ENCODE data around the gene AKAP13.
"Not testable (repeated sequence)": the region's sequence is repeated elsewhere in the genome, so short reads cannot be mapped to it uniquely, and the experiment has no call there.

DNA sequence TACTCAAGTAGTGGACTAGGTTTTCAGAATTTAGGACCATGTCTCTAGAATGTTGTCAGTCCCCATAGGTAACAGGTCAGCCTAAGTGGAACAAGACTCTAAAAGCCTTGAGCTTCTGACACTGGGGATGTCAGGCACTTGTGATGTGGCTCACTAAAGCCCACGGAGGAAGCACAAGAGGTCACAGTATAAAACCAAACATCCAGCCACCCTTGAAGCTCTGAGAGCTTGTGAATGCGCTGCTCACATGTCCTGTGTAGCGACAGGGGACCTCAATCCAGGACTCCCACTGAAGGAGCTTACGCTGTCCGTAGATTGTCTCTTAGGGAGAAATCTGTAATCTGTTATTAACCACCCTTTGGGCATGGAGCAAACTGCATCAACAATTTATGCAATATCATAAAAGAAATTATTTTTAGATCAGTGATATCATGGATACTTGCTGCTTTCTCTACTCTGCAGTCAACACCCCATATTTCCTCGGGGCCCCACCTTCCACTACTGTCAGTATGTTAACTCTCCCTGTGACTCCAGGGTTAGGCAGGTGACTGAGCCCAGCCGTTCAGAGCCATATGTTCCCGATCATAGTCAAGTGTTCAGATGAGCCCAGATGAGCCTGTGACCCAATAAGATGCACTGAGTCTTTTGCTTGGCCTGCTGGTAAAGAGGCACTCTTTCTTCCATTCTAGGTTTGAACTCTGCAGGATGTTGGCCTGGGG is 32.2 kb upstream of the AKAP13 start:
- TF ChIP-seq NFRKB (IDR thresholded peaks at IDR 0.05); CTBP1 (IDR thresholded peaks at IDR 0.05; ENCODE audit: borderline replicate concordance); FOXA1 (IDR thresholded peaks at IDR 0.05); ELF4 (IDR thresholded peaks at IDR 0.05); FOXK2 (IDR thresholded peaks at IDR 0.05); FOXM1 (IDR thresholded peaks at IDR 0.05; ENCODE audit: borderline replicate concordance); BHLHE40 (IDR thresholded peaks at IDR 0.05; ENCODE audit: borderline replicate concordance); ZNF384 (IDR thresholded peaks at IDR 0.05); ARNT (IDR thresholded peaks at IDR 0.05); TARDBP (IDR thresholded peaks at IDR 0.05); SP1 (IDR thresholded peaks at IDR 0.05); HDGF (IDR thresholded peaks at IDR 0.05; ENCODE audit: borderline replicate concordance): not testable (repeated sequence)
- TF ChIP-seq, protein P1, sequence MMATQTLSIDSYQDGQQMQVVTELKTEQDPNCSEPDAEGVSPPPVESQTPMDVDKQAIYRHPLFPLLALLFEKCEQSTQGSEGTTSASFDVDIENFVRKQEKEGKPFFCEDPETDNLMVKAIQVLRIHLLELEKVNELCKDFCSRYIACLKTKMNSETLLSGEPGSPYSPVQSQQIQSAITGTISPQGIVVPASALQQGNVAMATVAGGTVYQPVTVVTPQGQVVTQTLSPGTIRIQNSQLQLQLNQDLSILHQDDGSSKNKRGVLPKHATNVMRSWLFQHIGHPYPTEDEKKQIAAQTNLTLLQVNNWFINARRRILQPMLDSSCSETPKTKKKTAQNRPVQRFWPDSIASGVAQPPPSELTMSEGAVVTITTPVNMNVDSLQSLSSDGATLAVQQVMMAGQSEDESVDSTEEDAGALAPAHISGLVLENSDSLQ (IDR thresholded peaks at IDR 0.05) = not testable (repeated sequence)

Measured in HEK293T (cell line).